CD14-positive monocyte (primary cell): ENCODE results near the gene APIP. TPM values are rescaled to one million over a fixed set of nuclear protein-coding genes. Genes with fewer than 3 reads are reported as not detected.

ENCODE experiments used
- DNase-seq, 3 donors: peaks; one replicate each; pipeline ENCODE4 v3.0.0-alpha.2; 2011 to 2022
- H2AFZ ChIP-seq: 2 replicates; pipeline ENCODE4 v1.6.0; 2012; ENCODE audit warnings: mild to moderate bottlenecking, low read depth, low read length, inconsistent platforms; ENCODE audit not compliant: insufficient read depth, poor library complexity, severe bottlenecking
- H3K27ac ChIP-seq, 2 donors: 1 replicate in 1 of 2; 2 replicates in 1 of 2; pipeline ENCODE4 v1.5.1; 2012 to 2013; ENCODE audit warnings: low read length in 2 of 2, control low read depth in 1 of 2, inconsistent platforms in 1 of 2, low read depth in 1 of 2, mild to moderate bottlenecking in 1 of 2
- H3K27me3 ChIP-seq, 2 donors: one replicate each; pipeline versions ENCODE4 v1.6.0 to v1.6.1; 2011 to 2013; ENCODE audit warnings: low read length in 2 of 2; ENCODE audit not compliant: control insufficient read depth in 2 of 2, insufficient read depth in 2 of 2
- H3K36me3 ChIP-seq, 2 donors: replicated peaks in 1 of 2; 1 replicate in 1 of 2; 2 replicates in 1 of 2; pipeline versions ENCODE4 v1.5.1 to v1.6.1; 2012 to 2013; ENCODE audit warnings: low read length in 2 of 2, control low read depth in 1 of 2, inconsistent platforms in 1 of 2, mild to moderate bottlenecking in 1 of 2; ENCODE audit not compliant: insufficient read depth in 2 of 2, control insufficient read depth in 1 of 2
- H3K4me1 ChIP-seq, 2 donors: 1 replicate in 1 of 2; 2 replicates in 1 of 2; pipeline versions ENCODE4 v1.5.1 to v1.6.1; 2012 to 2013; ENCODE audit warnings: low read length in 2 of 2, control low read depth in 1 of 2, inconsistent platforms in 1 of 2, mild to moderate bottlenecking in 1 of 2, moderate library complexity in 1 of 2; ENCODE audit not compliant: insufficient read depth in 2 of 2, control insufficient read depth in 1 of 2
- H3K4me2 ChIP-seq: replicated peaks from 2 replicates; pipeline ENCODE3; 2012; ENCODE audit warnings: low read length, moderate library complexity, mild to moderate bottlenecking; ENCODE audit not compliant: poor library complexity, severe bottlenecking; ENCODE audit errors: extremely low read depth
- H3K4me3 ChIP-seq, 3 experiments: fragments of 200-600 bp in 1 of 3; sonication (generic) in 1 of 3; replicated peaks in 1 of 3; 1 replicate in 2 of 3; 2 replicates in 1 of 3; pipeline ENCODE4 v1.5.1; 2011 to 2013; ENCODE audit warnings: low read length in 3 of 3, mild to moderate bottlenecking in 3 of 3, control low read depth in 2 of 3, low read depth in 2 of 3, inconsistent platforms in 1 of 3, moderate library complexity in 1 of 3
- H3K79me2 ChIP-seq: 2 replicates; pipeline ENCODE4 v1.6.0; 2012; ENCODE audit warnings: mild to moderate bottlenecking, control low read depth, inconsistent platforms, low read length, moderate library complexity; ENCODE audit not compliant: insufficient read depth
- H3K9ac ChIP-seq: 2 replicates; pipeline ENCODE4 v1.6.0; 2017; ENCODE audit warnings: low read length, mild to moderate bottlenecking; ENCODE audit not compliant: insufficient read depth, poor library complexity, severe bottlenecking
- H3K9me3 ChIP-seq, 2 donors: replicated peaks in 1 of 2; 1 replicate in 1 of 2; 2 replicates in 1 of 2; pipeline versions ENCODE4 v1.5.1 to v1.6.1; 2012 to 2013; ENCODE audit warnings: low read length in 2 of 2, control low read depth in 1 of 2; ENCODE audit not compliant: control insufficient read depth in 1 of 2, insufficient read depth in 1 of 2
- H4K20me1 ChIP-seq: 2 replicates; pipeline ENCODE4 v1.6.0; 2012; ENCODE audit warnings: mild to moderate bottlenecking, low read length, control low read depth, moderate library complexity; ENCODE audit not compliant: insufficient read depth
- H3K27ac Mint-ChIP-seq, 7 donors: one replicate each; pipeline ENCODE4 v1.8.0; 2020; ENCODE audit warnings: mild to moderate bottlenecking in 7 of 7, mixed read lengths in 7 of 7, moderate library complexity in 6 of 7, inconsistent platforms in 2 of 7
- H3K27me3 Mint-ChIP-seq, 3 donors: one replicate each; pipeline ENCODE4 v1.8.0; 2021 to 2022; ENCODE audit warnings: low read depth in 3 of 3, mild to moderate bottlenecking in 3 of 3, mixed read lengths in 3 of 3, moderate library complexity in 3 of 3, inconsistent platforms in 1 of 3
- H3K36me3 Mint-ChIP-seq, 2 donors: one replicate each; pipeline ENCODE4 v1.8.0; 2020; ENCODE audit warnings: mixed read lengths in 2 of 2, inconsistent platforms in 1 of 2, mild to moderate bottlenecking in 1 of 2
- H3K4me1 Mint-ChIP-seq: one replicate; pipeline ENCODE4 v1.8.0; 2020; ENCODE audit warnings: mild to moderate bottlenecking, mixed read lengths
- H3K4me3 Mint-ChIP-seq, 2 donors: one replicate each; pipeline ENCODE4 v1.8.0; 2020; ENCODE audit warnings: mild to moderate bottlenecking in 2 of 2, mixed read lengths in 2 of 2, moderate library complexity in 1 of 2
- H3K9me3 Mint-ChIP-seq, 7 donors: one replicate each; pipeline ENCODE4 v1.8.0; 2020 to 2022; ENCODE audit warnings: mixed read lengths in 7 of 7, mild to moderate bottlenecking in 6 of 7, moderate library complexity in 6 of 7, inconsistent platforms in 2 of 7
- intact Hi-C, 2 donors: fragments of 100-400 bp; cut with micrococcal nuclease; formaldehyde crosslinking; loops; one replicate each; pipeline versions ENCODE4 v1.15.0 to v1.15.1; 2023
- polyA plus RNA-seq, 3 donors: library from polyadenylated mRNA; depleted of rRNA in 1 of 3; unstranded in 2 of 3; stranded (reverse) in 1 of 3; fragments of 300-500 nt in 2 of 3; fragments of >200 nt in 1 of 3; fragmentation: Illumina TruSeq in 2 of 3; gene quantifications; 1 replicate in 2 of 3; 2 replicates in 1 of 3; pipeline ENCODE4 v1.2.3, GENCODE V29; 2012 to 2021
- small RNA-seq: library from RNA; depleted of rRNA; stranded (forward); fragments of <200 nt; gene quantifications from one replicate; pipeline ENCODE3, GENCODE V24; 2012; ENCODE audit warnings: low read depth; ENCODE audit not compliant: insufficient read length
- TF ChIP-seq, protein P1 (sequence below): fragments of 200-600 bp; IDR thresholded peaks from one replicate; pipeline ENCODE4 v1.8.0; 2022; ENCODE audit warnings: antibody characterized with exemption, mild to moderate bottlenecking

The APIP gene
- polyA plus RNA-seq, 3 donors = 16.3 to 25.4 (median 22.9) TPM

DNA sequence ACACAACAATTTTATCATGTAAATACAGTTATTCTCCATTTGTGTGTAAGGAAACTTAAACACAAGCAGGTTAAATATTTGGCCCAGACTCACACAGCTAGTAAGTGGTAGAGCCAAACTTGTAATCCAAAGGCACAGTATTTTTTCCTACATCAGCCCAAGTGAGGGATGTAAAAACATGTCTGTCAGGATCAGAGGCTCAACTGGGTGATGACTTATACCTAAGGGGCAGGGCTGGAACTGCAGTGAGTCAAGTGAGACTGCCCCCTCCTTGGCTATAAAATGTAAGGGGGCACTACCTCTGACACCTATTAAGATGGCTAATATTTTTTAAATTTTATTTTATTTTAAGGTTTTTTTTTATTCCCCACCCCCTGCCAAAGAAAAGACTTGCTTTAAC is 82.6 kb downstream of the APIP start:
- Histone ChIP-seq H2AFZ (no peak overlapping the region), H4K20me1 (no peaks in the 10 kb centered on the region), H3K4me2 (no peak overlapping the region), H3K4me3 (no peak overlapping the region), H3K9me3 (no peaks in the 10 kb centered on the region), H3K27ac (no peak overlapping the region), H3K4me1 (no peaks in the 10 kb centered on the region), H3K27me3 (no peaks in the 10 kb centered on the region), H3K36me3 (no peaks in the 10 kb centered on the region), H3K79me2 (no peaks in the 10 kb centered on the region), H3K9ac (no peak overlapping the region)
- no peak overlapping the region for H3K4me3 Mint-ChIP-seq
- peaks cover 0 to 3% (median 0%) of the 10 kb centered on the region in 7 donors for H3K9me3 Mint-ChIP-seq
- no peaks in the 10 kb centered on the region for H3K4me1 Mint-ChIP-seq
- no peak overlapping the region for H3K27ac Mint-ChIP-seq
- no peak for DNase-seq
- peaks cover 0 to 2% (median 0%) of the 10 kb centered on the region in 3 donors for H3K27me3 Mint-ChIP-seq
- TF ChIP-seq, protein P1, sequence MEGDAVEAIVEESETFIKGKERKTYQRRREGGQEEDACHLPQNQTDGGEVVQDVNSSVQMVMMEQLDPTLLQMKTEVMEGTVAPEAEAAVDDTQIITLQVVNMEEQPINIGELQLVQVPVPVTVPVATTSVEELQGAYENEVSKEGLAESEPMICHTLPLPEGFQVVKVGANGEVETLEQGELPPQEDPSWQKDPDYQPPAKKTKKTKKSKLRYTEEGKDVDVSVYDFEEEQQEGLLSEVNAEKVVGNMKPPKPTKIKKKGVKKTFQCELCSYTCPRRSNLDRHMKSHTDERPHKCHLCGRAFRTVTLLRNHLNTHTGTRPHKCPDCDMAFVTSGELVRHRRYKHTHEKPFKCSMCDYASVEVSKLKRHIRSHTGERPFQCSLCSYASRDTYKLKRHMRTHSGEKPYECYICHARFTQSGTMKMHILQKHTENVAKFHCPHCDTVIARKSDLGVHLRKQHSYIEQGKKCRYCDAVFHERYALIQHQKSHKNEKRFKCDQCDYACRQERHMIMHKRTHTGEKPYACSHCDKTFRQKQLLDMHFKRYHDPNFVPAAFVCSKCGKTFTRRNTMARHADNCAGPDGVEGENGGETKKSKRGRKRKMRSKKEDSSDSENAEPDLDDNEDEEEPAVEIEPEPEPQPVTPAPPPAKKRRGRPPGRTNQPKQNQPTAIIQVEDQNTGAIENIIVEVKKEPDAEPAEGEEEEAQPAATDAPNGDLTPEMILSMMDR = no peak
- H3K36me3 Mint-ChIP-seq = no peaks in the 10 kb centered on the region
- intact Hi-C loops = no loop called here

Small RNA genes within 50 kb of the gene (small RNA-seq; reads per million reads assigned to genes)
- not detected for gene MIR1343

Other genes starting within 250 kb of the APIP start
- gene PDHX, start 239 bp upstream of the APIP start, polyA plus RNA-seq = 10 to 100 TPM in 2 of 3 donors, 1 to 10 TPM in 1; 9.3 to 19.5 (median 17.5) TPM
- gene CD44, start 222.8 kb upstream of the APIP start, polyA plus RNA-seq = 100 to 1,000 TPM; 415 to 866 (median 531) TPM